SK-N-SH treated with all-trans-retinoic acid at 6 μM for 48 hours (cell line): Measurements from ENCODE around the gene ARHGAP15.

Experiments used
- ARNTL ChIP-seq: fragments of 450-650 bp; formaldehyde crosslinking; IDR thresholded peaks from 2 replicates; pipeline ENCODE4 v1.5.0; 2020; ENCODE audit warnings: low read depth, mild to moderate bottlenecking, moderate library complexity, borderline replicate concordance
- CREB5 ChIP-seq: fragments of 250-450 bp; sonication (Bioruptor Pico); IDR thresholded peaks from 2 replicates; pipeline ENCODE4 v1.5.1; 2020; ENCODE audit warnings: low read depth, mild to moderate bottlenecking, moderate library complexity
- CSDC2 ChIP-seq: fragments of 250-450 bp; sonication (Bioruptor Pico); IDR thresholded peaks from 2 replicates; pipeline ENCODE4 v1.5.0; 2020; ENCODE audit warnings: mild to moderate bottlenecking, moderate library complexity
- ISL1 ChIP-seq: fragments of 250-450 bp; sonication (Bioruptor Pico); IDR thresholded peaks from 2 replicates; pipeline ENCODE4 v2.1.2; 2022; ENCODE audit warnings: mild to moderate bottlenecking, moderate library complexity
- RARB ChIP-seq: fragments of 250-450 bp; sonication (Bioruptor Pico); IDR thresholded peaks from 2 replicates; pipeline ENCODE4 v1.8.0; 2021; ENCODE audit warnings: mild to moderate bottlenecking, moderate library complexity
- TCF4 ChIP-seq: fragments of 250-450 bp; sonication (Bioruptor Pico); IDR thresholded peaks from 2 replicates; pipeline ENCODE4 v1.8.0; 2021; ENCODE audit warnings: mild to moderate bottlenecking, moderate library complexity, borderline replicate concordance
- TSHZ2 ChIP-seq: fragments of 250-450 bp; sonication (Bioruptor Pico); IDR thresholded peaks from 2 replicates; pipeline ENCODE4 v1.5.0; 2020; ENCODE audit warnings: mild to moderate bottlenecking, moderate library complexity
- ZC3H10 ChIP-seq: fragments of 250-450 bp; sonication (Bioruptor Pico); IDR thresholded peaks from 2 replicates; pipeline ENCODE4 v1.5.1; 2021; ENCODE audit warnings: mild to moderate bottlenecking, moderate library complexity
- ZFP3 ChIP-seq: fragments of 250-450 bp; sonication (Bioruptor Pico); IDR thresholded peaks from 2 replicates; pipeline ENCODE4 v1.5.0; 2020; ENCODE audit warnings: mild to moderate bottlenecking, moderate library complexity
- ZFP30 ChIP-seq: fragments of 450-650 bp; formaldehyde crosslinking; IDR thresholded peaks from 2 replicates; pipeline ENCODE4 v1.5.0; 2022; ENCODE audit warnings: mild to moderate bottlenecking, moderate library complexity
- ZNF70 ChIP-seq: fragments of 450-650 bp; formaldehyde crosslinking; IDR thresholded peaks from 2 replicates; pipeline ENCODE4 v1.5.0; 2020; ENCODE audit warnings: mild to moderate bottlenecking, moderate library complexity
- TF ChIP-seq, protein P1 (sequence below): fragments of 250-450 bp; sonication (Bioruptor Pico); IDR thresholded peaks from 2 replicates; pipeline ENCODE4 v1.8.0; 2020; ENCODE audit warnings: mild to moderate bottlenecking, moderate library complexity, borderline replicate concordance
- TF ChIP-seq, protein P2 (sequence below): fragments of 250-450 bp; sonication (Bioruptor Pico); IDR thresholded peaks from 2 replicates; pipeline ENCODE4 v1.5.1; 2021; ENCODE audit warnings: mild to moderate bottlenecking, moderate library complexity
- TF ChIP-seq, protein P3 (sequence below): fragments of 250-450 bp; sonication (Bioruptor Pico); IDR thresholded peaks from 2 replicates; pipeline ENCODE4 v1.8.0; 2021; ENCODE audit warnings: low read depth, mild to moderate bottlenecking, moderate library complexity, borderline replicate concordance

DNA sequence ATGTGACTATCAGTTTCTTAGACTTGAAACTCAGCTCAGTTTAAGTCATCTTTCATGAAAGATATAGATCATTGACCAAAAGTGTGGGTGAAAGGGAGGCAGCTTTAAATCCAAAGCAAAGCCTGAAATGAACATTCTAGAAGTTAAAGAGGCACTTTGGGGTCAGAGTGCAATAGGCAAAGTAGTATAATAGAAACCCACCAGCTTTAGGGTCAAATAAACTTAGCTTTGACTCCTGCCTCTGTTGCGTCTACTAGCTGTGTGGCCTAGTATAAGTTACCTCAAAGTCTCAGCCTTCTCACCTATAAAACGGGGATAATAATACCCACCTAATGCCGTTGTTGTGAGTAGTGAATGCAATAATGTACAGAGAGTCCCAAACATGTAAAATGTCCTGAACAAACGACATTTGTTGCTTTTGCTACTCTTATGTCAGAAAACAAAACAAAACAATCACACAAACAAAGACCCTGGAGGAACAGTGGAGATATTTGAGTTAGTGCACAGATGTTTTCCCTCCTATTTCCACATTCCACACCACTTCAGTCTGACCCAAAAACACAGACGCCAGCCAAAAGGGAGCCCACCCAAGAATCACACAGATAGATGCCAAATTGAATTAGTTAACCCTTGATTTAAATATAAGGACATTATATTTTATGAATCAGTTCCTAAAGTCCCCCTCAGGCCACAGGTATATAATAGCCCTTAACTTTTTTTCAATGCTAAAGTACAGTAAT, 657.0 kb downstream of the ARHGAP15 start:
- no peak for TF ChIP-seq RARB (CRISPR knock-in tag)
- TF ChIP-seq CREB5 (CRISPR knock-in tag), result no peak
- TF ChIP-seq CSDC2 (CRISPR knock-in tag), result no peak
- no peak for TF ChIP-seq ZFP3
- no peak for TF ChIP-seq TCF4
- TF ChIP-seq, protein P1, sequence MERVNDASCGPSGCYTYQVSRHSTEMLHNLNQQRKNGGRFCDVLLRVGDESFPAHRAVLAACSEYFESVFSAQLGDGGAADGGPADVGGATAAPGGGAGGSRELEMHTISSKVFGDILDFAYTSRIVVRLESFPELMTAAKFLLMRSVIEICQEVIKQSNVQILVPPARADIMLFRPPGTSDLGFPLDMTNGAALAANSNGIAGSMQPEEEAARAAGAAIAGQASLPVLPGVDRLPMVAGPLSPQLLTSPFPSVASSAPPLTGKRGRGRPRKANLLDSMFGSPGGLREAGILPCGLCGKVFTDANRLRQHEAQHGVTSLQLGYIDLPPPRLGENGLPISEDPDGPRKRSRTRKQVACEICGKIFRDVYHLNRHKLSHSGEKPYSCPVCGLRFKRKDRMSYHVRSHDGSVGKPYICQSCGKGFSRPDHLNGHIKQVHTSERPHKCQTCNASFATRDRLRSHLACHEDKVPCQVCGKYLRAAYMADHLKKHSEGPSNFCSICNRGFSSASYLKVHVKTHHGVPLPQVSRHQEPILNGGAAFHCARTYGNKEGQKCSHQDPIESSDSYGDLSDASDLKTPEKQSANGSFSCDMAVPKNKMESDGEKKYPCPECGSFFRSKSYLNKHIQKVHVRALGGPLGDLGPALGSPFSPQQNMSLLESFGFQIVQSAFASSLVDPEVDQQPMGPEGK, result no peak
- no peak for TF ChIP-seq ISL1 (CRISPR knock-in tag)
- no peak for TF ChIP-seq TSHZ2 (CRISPR knock-in tag)
- TF ChIP-seq, protein P2, sequence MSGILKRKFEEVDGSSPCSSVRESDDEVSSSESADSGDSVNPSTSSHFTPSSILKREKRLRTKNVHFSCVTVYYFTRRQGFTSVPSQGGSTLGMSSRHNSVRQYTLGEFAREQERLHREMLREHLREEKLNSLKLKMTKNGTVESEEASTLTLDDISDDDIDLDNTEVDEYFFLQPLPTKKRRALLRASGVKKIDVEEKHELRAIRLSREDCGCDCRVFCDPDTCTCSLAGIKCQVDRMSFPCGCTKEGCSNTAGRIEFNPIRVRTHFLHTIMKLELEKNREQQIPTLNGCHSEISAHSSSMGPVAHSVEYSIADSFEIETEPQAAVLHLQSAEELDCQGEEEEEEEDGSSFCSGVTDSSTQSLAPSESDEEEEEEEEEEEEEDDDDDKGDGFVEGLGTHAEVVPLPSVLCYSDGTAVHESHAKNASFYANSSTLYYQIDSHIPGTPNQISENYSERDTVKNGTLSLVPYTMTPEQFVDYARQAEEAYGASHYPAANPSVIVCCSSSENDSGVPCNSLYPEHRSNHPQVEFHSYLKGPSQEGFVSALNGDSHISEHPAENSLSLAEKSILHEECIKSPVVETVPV (CRISPR knock-in tag), result no peak
- no peak for TF ChIP-seq ARNTL (CRISPR knock-in tag)
- TF ChIP-seq ZFP30 (CRISPR knock-in tag), result no peak
- no peak for TF ChIP-seq ZNF70 (CRISPR knock-in tag)
- TF ChIP-seq, protein P3, sequence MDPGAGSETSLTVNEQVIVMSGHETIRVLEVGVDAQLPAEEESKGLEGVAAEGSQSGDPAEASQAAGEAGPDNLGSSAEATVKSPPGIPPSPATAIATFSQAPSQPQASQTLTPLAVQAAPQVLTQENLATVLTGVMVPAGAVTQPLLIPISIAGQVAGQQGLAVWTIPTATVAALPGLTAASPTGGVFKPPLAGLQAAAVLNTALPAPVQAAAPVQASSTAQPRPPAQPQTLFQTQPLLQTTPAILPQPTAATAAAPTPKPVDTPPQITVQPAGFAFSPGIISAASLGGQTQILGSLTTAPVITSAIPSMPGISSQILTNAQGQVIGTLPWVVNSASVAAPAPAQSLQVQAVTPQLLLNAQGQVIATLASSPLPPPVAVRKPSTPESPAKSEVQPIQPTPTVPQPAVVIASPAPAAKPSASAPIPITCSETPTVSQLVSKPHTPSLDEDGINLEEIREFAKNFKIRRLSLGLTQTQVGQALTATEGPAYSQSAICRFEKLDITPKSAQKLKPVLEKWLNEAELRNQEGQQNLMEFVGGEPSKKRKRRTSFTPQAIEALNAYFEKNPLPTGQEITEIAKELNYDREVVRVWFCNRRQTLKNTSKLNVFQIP (CRISPR knock-in tag), result no peak
- no peak for TF ChIP-seq ZC3H10 (CRISPR knock-in tag)
